GM12891 (cell line): ENCODE data around the gene MRPL10.

ENCODE experiments used
- PAX5 ChIP-seq: IDR thresholded peaks from 2 replicates; pipeline ENCODE4 v1.6.1; 2011; ENCODE audit warnings: low read length, moderate library complexity, mild to moderate bottlenecking; ENCODE audit not compliant: insufficient read depth, severe bottlenecking
- POLR2AphosphoS5 ChIP-seq: IDR thresholded peaks from 2 replicates; pipeline ENCODE4 v1.6.1; 2011; ENCODE audit warnings: low read depth, low read length, control low read depth
- TAF1 ChIP-seq: IDR thresholded peaks from 2 replicates; pipeline ENCODE4 v1.6.1; 2011; ENCODE audit warnings: low read depth, low read length, control low read depth

DNA sequence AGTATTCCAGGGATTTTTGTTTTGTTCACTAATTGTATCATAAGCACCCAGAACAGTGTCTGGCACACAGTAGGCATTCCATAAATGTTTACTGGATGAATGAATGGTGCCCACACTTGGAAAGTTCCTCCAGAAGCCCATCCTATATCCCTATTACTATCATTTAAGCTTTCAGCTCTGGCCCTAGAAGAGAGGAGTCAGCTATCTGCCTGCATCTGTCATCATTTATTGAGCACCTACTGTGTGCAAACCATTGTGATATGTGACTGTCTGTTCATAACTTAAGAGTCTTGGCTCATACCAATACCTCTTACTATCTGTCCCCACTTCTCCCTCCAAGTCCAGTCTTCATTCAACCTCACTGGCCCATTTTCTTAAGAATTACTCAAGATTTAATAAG lies 39.7 kb upstream of the MRPL10 start:
- TF ChIP-seq POLR2AphosphoS5 = no peak
- no peak for TF ChIP-seq TAF1
- TF ChIP-seq PAX5 = no peak
